Measurements from ENCODE around the gene WNK2.

The WNK2 gene

DNA sequence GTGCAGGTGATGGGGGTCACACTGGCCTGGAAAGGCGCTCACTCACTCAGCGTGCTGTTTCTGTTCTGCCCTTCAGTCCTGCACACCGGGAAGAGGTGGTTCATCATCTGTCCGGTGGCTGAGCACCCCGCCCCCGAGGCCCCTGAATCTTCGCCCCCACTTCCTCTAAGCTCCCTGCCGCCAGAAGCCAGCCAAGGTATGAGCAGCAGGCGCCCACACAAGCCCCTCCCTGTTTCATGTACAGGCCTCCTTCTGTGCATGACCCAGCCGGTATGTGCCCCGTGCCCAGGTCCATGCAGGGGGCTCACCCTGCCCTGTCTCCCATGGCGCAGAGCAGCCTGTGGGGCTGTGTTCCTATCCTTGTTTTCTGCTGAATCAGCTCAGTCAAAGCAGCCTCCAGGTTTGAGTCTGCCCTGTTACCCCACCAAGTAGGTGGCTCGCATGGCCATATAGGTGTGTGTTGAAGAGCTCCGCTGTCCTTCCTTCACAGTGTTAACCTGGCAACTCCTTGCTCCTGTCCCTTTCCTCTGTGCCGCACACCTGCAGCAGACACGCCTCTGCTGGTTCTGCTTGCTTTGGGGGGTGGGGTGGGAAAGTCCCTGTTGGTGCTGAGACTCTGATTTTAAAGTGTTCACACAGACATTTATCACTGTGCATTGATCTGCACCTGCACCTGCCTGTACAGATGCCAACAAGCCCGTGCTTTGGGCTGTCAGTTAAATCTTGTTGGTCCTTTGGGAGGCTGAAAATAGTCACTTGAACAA is 84.8 kb downstream of the WNK2 start:
- DNase-seq = peak; percentile 90

GRCh38 chr9:93270976-93271375 is 87.0 kb downstream of the WNK2 start:
- no peak for DNase-seq

- no peak for DNase-seq
These were observed 93.0 kb downstream of the WNK2 start for GRCh38 chr9:93276973-93277372.

- no peak for DNase-seq
These were observed 94.2 kb downstream of the WNK2 start for GRCh38 chr9:93278144-93278543.

DNA sequence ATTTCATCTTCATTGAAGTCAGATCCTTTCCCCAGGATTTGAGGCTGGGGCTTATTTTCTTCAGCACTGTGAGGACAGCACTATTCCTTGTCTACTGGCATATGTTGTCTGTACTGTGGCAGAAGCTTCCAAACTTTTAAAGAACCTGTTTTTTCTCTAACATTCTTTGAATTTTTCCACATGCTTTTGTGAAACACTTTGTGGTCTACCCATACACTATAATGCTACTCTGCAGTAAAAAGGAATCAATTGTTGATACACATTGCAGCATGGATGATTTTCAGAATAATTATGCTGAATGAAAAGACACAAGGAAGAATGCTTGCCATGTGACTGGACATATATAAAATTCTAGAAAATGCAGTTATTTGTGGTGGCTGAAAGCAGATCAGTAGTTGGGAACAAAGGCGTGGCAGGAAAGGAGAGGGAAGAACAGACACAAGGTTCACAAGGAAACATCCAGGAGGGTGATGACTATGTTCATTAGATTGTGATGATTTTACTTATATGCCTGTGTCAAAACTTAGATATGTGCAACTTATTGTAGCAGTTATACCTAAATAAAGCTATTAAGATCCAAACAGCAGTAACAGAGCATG is 96.8 kb downstream of the WNK2 start:
- no peak for DNase-seq

DNA sequence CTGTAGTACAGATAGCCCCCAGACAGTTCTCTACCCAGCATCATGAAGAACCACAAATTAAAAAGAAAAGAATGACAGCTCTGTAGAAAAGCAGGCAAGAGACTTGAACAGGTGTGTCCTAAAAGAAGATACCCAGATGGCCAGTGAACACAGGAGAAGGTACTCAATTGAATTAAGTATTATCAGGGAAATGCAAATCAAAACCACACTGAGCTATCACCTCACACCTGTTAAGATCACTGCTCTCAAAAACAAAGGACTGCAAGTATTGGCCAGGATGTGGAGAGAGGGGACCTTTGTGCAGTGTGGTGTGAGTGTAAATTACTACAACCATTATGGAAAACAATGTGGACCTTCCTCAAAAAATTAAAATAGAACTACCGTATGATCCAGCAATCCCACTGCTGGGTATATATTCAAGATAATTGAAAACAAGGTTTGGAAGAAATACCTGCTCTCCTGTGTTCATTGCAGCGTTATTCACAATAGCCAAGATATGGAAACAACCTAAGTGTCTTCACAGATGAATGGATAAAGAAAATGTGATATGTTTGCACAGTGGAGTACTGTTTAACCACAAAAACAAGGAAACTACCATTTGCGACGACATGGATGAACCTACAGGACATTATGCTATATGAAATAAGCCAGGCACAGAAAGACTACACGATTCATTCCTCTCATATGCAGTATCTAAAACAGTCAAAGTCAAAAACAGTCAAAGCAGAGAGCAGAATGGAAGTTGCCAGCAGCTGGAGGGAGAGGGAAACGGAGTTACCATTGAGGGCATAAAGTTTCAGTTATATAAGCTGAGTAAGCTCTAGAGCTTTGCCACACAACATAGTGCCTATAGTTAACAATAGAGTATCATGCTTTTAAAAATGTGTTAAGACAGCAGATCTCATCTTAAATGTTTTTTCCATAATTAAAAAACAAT is 102.6 kb downstream of the WNK2 start:
- DNase-seq = peak; percentile 62

- DNase-seq = no peak
These were observed 103.2 kb downstream of the WNK2 start for GRCh38 chr9:93287189-93287552.

GRCh38 chr9:93287593-93287992 is 103.7 kb downstream of the WNK2 start:
- no peak for DNase-seq

DNA sequence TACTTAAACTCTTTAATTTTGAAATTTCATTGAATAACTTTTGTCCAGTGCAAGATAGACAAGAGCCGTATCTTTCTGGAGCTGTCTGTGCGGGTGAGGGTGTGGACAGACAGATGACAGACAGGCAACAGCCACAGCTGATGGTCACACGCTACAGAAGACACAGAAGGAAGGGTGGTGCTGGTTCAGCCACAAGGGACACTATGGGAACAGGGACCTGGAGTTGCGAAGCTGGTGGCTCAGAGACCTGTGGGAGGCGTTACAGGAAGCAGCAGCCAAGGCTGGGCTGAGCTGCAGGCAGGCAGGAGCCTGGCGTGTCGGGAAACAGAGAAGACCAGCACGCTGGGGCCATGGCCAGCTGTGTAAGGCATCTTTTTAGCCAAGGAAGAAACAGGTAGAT is 104.4 kb downstream of the WNK2 start:
- DNase-seq = no peak

DNA sequence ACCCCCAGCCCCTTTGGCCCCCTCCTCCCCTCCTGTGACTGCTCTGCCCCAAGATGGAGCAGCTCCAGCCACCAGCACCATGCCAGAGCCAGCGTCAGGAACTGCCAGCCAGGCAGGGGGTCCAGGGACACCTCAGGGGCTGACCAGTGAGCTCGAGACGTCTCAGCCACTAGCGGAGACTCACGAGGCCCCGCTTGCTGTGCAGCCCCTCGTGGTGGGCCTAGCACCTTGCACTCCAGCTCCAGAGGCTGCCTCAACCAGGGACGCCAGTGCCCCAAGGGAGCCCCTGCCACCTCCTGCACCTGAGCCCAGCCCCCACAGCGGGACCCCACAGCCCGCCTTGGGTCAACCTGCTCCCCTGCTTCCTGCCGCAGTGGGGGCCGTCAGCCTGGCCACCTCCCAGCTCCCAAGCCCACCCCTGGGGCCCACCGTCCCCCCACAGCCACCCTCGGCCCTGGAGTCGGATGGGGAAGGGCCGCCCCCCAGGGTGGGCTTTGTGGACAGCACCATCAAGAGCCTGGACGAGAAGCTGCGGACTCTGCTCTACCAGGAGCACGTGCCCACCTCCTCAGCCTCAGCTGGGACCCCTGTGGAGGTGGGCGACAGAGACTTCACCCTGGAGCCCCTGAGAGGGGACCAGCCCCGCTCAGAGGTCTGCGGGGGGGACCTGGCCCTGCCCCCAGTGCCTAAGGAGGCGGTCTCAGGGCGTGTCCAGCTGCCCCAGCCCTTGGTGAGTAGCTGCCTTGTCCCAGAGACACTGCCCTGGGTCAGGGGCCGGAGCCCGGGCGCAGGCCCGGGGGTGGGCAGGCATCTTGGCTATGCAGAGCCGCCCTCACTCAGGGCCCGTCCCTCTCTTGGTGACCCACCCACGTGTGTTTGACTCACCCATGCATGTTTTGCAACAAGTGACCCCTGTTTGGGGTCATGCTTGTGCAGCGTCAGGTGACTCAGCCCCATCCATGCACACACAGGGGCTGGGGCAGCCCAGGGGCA is 105.2 kb downstream of the WNK2 start:
- DNase-seq = no peak

DNA sequence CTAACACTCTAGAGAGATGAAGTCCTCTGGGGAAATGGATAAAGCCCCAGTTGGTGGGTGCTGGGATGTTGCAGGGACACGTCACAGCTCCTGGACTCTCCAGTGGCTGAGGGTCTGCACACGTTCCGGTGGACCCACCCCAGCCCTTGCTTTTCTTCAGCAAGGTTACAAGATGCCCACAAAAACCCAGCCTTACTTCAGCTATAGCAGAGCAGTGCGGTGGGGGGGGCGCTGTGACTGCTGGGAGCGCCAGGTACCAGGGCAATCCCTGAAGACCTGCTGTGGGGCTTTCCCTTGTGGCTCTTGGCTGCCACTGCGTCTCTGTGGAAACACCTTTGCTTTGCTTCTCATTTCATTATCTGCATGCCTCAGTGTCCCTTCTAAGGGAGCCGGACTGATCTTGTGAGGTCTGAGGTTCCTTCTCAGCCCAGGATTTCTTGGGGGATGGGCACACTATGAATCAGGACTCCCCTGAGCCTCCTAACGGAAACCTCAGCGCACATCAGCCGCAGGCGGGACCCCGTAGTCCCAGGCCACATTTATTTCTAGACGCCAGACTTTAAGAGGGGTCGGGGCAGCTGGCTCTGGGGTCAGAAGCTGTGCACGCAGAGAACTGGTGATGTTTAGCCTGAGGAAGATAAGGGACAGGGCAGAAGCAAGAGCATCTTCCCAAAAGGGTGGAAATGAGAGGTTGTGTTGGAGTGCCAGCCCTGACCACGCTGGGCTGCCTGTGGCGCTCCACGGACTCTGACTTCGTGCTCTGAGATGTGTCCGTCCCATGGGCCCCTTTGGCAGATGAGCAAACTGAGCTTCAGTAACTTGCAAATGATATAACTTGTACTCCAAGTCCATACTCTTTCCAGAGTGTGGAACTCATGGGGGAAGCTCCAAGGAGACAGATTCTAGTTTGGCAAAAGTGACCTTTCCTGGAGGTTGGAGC is 106.8 kb downstream of the WNK2 start:
- no peak for DNase-seq

GRCh38 chr9:93291536-93292287 is 107.8 kb downstream of the WNK2 start:
- DNase-seq = no peak

DNA sequence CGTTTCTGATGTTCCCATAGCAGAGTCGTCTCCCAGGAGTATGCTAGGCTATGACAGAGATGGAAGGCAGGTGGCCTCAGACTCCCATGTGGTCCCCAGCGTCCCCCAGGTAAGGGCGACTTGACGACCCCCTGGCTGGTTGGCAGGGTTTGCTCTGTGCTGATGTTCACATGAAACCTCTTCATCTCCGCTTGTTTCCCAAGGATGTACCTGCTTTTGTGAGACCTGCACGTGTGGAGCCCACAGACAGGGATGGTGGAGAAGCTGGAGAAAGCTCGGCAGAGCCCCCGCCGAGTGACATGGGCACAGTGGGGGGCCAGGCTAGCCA is 108.3 kb downstream of the WNK2 start:
- DNase-seq = no peak

- no peak for DNase-seq
These were observed 108.9 kb downstream of the WNK2 start for GRCh38 chr9:93292664-93293328.

GRCh38 chr9:93294011-93294410 is 110.1 kb downstream of the WNK2 start:
- no peak for DNase-seq

DNA sequence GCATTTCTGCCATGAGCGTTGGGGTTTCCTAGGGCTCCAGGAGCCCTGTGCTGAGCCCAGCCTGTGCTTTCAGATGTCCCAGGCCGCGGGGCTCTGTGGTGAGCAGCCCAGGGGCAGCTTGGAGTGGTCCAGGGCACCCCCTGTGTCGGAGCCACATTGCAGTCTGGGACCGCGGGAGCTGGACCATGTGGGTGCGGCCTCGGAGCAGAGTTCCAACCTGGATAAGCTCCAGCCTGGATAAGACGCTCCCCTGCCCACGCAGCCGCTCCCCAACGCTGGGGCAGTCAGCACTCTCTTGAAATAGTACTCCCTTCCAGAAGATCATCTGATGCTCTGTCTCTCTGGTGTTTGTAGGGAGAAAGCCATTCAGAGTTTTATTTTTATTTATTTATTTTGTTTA is 111.1 kb downstream of the WNK2 start:
- no peak for DNase-seq

GRCh38 chr9:93295456-93296076 is 111.6 kb downstream of the WNK2 start:
- DNase-seq = no peak

DNA sequence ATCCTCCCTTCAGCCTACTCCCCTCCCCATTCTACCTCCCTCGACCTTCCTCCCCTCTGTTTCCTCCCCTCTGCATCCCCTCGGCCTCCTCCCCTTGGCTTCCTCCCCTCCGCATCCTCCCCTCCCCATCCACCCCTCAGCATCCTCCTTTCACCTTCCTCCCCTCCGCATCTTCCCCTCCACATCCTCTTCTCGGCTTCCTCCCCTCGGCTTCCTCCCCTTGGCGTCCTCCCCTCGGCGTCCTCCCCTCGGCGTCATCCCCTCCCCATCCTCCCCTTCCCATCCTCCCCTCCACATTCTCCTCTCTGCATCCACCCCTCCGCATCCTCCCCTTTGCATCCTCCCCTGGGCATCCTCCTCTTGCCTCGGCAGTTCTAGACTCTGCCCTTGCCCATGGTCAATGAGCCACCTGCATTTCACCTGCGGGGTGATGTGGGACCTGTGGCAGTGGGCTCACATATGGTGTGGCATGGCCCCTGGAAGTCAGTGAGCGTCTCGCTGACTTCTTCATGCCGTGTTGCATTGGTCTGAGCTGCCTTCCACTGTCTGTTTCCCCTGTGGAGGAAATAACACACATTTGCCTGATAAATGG is 113.0 kb downstream of the WNK2 start:
- DNase-seq = no peak
